NCI-H774 (cell line): ENCODE data around the gene RSPRY1.

Experiments used
- DNase-seq: peaks from one replicate; lab custom pipeline; 2025; lab: John Stamatoyannopoulos, UW

The RSPRY1 gene

DNA sequence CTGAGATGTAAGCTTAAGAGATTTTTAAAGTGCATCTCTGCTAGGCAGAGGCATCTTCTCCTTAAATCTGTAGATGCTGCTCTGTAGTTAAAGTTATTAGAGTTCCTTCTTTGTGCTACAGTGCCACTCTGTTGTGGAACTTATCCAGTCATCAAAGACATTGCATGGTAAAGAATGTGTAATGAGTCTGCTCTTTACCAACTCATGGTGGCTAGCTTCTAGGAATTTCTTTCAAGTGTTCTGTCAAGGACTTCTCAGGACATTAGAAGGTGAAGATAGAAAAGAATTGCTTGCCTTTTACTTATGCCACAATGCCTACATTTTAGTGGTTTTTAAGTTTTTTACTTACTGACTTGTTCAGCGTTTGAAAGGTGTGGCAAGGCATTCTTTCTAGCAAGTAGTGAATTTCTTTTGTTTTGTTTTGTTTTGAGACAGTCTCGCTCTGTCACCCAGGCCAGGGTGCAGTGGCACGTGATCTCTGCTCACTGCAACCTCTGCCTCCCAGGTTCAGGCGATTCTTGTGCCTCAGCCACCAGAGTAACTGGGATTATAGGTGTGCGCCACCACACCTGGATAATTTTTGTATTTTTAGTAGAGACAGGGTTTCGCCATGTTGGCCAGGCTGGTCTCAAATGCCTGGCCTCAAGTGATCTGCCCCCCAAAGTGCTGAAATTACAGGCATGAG is 38.7 kb downstream of the RSPRY1 start:
- no peak for DNase-seq

DNA sequence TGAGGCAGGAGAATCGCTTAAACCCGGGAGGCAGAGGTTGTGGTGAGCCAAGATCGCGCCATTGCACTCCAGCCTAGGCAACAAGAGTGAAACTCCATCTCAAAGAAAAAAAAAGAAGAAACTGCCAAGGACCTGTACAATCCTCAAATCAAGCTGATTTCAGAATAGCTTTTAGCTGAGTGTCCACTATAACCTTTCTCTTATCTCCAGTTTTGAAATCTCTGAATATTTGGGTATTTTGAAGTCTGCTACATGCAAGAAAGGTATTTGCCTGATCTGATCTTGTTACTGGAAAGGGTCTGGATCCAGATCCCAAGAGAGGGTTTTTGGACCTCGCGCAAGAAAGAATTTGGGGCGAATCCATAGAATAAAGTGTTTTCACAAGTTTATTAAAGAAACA is 39.8 kb downstream of the RSPRY1 start:
- DNase-seq: no peak

DNA sequence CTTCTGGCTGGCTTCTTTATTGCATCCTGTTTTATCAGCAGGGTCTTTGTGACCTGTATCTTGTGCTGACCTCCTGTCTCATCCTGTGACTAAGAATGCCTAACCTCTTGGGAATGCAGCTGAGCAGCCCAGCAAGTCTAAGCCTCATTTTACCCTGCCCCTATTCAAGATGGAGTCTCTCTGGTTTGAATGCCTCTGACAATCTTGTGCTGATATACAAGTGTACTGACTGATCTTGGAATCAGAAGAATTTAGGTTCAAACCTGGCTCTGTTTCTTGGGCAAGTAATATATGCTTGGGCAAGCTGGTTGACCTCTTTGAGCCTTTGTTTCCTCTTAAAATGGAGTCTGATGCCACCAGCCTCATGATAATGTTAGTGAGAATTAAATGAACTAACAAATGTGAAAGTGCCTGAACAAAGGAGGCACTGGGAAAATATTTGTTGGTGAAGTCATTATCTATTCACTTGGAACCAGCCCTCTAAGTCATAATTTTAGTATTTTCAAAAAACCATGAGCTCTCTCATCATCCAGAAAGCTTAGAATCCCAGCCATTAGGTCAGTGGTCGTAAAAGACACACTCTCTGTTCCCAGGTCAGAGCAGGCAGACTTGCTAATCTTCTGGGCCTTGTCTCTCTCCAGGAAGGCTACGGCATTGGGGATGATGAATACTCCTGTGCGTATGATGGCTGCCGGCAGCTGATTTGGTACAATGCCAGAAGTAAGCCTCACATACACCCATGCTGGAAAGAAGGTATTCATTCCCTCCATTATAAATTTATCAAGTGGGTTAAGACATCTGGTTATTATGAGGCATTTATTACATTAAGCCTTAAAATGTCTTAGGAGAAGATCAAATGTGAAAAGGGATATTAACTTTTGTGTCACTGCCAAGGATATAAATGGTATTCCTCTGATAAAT is 40.8 kb downstream of the RSPRY1 start:
- no peak for DNase-seq

DNA sequence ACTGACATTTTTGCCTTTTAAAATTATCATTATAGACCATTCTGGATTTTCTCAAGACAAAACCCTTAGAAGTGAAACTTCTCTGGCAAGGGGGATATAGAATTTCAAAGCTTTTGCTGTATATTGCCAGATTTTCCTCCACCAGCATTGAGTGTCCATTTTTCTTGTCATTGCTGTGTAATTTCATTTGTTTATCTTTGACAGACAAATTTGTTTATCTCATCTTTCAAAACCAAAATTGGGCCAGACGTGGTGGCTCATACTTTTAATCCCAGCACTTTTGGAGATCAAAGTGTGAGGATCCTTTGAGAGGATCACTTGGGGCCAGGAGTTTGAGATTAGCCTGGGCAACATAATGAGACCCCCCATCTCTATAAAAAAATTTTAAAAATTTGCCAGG is 43.0 kb downstream of the RSPRY1 start:
- DNase-seq: no peak

DNA sequence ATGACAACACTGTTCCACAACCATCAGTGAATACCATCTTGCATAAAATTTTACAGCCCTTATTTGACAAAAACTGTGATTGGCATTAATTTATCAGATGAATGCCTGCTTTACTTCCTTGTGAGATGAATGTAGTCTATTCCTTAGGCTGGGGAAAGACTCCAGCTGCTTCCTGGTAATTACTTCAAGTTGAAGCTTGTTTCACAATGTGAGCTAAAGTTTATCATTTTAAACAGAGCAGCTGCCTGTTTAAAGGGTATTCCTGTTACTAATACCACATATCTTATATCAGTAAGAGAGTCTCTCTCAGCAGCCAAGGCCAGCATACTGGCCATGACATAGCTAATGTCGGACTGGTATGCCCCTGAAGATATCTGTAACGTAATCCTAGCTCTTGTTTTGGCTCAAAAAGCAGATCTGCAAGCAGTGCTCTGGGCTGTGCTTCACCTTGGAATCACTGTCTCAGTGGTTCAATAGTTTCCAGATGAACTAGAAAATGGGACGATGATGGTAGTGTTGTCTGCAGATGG is 45.8 kb downstream of the RSPRY1 start:
- no peak for DNase-seq

DNA sequence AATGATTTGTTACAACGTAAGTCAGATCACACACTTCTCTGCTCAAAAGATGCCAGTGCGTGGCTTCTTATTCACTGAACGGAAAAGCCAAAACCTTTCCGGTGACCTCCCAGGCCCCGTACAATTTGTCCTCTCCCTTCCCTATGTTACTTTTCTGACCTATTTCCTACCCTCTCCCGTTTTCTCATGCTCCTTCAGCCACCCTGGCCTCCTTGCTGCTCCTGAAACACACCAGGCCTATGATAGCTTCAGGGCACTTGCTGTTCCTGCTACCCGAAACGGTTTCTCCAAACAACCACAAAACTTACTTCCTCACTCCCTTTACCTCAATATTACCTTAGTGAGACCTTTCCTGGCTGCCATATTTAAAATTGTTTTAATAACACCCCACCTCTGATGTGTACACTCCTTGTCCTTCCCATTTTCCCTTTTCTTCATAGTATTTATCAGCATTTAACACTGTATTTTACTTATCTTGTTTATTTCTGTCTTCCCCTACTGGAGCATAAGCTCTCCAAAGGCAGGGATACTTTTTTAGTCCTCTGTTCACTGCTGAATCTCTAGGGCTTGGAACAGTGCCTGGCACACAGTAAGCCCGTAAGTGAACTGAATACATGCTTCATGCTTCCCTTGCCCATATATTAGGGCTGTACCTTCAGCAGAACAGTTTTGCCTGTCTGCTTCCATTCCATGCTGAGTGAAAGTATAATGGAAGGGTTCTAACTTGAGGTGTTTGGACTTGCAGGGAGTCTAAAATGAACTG is 48.0 kb downstream of the RSPRY1 start:
- DNase-seq: no peak

DNA sequence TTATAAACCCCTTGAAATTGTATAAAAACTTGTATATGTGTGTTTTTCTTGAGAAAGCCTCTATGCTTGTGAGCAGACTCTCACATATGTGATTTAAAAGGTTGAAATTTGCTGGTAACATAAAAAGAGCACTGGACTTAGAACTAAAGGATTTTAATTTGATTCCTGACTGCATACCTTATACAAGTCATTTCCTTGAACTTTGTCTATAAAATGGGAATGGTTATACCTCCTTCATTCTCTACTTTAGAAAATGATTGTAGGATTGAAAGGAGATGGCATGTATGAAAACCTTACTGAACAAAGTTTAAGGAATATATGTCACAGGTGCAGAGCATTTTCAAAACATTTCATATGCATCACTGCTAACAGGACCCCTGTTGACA is 48.6 kb downstream of the RSPRY1 start:
- DNase-seq: no peak

DNA sequence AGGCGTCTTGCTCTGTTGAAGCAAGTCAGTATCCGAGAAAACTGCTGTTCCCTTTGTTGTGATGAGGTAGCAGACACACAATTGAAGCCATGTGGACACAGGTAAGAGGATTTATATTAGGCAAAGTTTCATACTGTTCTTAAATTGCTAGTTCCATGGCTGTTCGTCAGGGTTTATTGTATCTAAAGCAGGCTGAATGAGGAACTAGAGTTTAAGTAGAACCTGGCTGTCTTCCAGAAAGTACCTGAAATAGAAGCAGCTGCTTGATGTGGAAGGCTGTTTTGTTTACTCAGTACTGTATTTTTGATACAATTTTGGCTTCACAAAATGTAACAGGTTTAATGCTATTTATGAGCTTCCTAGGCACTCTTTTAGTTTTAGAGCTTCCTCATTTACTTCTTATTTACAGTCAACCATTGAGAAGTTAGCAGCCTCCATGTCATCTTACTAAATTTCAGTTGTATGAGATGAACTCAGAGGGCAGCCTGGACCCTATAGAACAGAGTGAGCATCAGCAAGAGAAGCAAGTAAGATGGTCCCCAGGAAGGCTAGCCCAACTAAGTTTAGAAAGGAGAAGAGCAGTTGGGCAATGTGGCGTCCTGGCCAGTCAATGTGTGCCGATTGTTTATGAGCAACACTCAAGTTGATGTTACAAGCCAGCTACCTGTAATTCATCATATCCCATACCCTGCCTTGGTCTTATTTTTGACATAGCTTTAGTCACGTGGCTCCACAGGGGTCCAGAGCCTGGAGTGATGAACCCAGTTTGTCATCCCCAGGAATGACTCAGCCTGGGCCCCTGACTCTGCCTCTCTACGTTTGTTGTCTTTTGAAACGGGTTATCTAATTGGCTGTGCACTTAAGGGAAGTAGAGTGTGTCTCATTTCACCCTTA is 49.2 kb downstream of the RSPRY1 start:
- DNase-seq: peak; percentile 46

DNA sequence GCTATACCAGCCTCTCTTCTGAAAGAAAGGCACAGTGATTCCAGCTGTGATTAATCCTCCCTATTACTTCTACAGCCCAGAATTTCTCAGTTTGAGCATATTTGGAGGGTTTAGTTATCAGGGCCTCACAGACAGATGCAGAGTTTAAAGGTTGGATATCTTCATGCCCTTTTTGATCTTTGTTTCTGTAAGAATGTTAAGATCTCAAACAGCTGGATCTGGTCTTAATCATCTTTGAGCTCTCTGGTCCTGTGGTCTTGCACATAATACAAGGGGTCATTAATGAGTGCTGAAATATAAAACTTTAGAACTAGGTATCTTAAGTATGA is 49.9 kb downstream of the RSPRY1 start:
- DNase-seq: no peak

DNA sequence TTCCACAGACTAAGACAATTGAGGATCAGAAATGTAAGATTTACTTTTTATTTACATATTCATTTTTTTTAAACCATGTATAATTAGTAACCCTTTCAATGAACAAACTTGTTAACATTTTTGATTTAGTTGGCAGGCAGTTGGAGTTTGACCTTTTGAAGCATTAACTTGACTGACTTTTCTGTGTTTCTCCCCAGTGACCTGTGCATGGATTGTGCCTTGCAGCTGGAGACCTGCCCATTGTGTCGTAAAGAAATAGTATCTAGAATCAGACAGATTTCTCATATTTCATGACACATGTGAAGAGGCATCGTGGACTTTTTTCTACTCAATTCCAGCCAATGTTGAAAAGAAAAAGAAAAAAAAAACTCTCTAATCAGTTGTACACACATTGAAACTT is 52.6 kb downstream of the RSPRY1 start:
- no peak for DNase-seq

DNA sequence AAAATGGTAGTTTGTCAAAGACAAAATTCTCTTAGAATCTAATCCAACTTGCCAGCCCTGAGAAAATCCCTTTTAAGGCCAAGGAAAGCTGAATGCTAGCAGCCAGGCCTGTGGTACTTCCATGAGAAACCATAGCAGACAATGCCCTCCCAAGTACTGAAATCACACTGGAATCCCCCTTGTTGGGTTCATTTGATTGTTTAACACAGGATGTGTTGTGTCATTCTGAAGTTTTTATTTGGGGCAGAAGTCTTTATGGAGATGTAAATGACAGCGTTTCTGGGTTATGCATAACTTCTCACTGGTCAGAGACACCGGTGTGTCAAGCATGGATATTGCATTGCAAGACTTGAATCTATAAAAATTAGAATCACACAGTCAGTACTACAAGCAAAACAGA is 53.0 kb downstream of the RSPRY1 start:
- no peak for DNase-seq

DNA sequence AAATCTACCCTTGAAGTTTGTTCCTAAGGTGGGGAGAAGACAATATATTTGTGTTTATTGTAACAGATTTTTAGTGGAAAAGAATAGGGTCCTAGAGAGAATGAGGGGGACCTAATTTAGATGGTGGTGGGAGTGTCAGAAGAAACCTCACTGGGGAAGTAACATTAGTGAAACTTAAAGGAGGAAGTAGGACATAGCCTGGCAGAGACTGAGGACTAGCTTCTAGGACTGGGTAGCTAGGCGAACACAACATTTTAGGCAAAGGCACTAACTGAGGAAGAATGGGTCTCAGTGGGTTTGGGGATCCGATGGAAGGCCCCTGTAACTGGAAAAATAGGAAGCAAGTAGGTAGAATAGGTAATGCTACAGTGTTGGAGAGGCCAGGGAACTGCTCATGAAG is 54.7 kb downstream of the RSPRY1 start:
- no peak for DNase-seq

DNA sequence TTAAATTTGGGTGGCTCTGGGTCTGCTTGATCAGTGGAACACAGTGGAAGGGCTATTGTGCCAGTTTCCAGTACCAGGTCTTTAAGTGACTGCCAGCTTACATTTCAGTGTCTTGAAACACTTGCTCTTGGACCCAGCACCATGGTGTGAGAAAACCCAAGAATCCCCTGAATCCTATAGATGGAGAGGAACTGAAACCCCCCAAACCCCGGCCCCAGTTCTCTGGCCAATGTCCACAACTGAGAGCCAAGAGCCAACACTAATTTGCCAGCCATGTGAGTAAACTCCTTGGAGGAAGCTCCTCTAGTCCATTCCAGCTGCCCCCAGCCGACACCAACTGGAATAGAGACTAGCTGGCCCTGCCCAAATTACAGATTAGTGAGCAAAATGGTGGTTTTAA is 56.5 kb downstream of the RSPRY1 start:
- no peak for DNase-seq

DNA sequence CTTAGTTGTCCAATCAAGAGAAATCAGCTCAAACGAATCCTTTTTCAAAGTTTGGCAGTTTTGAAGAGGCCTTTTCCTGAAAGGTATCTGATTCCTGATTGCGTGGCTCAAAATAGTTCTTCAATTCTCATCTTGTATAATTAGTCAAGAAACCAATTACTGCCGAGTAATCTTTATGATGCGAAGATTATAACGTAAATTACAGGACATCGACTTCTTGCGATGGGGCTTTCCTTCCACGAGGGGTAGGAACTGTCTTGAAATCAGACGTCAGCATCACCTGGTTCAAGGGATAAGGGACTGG is 58.3 kb downstream of the RSPRY1 start:
- DNase-seq: no peak

DNA sequence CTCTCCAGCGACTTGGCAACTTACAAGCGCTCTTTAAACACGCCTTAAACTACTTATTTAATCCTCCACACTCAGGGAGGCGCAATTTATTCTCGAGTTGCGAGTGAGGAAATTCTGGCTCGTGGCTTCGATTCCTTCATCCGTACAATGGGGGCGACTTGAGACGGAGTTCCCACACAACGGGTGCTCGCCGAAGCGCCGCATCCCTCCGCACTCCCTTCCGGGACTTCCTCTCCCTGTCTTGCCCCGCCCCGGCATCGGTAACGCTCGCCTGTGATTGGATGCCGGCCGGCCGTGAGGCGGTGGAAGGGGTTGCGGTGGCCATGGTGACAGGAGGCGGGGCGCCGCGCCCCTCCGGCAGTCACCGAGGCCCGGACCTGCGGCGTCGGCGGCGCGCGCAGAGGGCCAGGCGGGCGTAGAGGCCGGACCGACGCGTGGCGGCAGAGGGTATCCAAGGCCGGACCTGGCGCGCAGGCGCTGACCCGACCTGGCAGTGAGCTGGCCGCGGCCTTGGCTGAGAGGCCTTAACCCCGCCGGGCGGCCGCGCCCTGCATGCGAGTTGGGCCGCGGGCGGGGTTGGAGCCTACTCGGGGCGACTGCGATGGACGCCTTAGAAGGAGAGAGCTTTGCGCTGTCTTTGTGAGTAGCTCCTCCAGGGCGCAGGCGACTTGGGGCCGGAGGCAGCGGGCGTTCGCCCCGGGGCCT is 58.8 kb downstream of the RSPRY1 start, which contains the start of gene ARL2BP:
Gene ARL2BP (plus strand): TSS at position 493 of the 705 bp plus-strand sequence. CDS start 109 bp downstream, at position 602.
- peak; percentile 96 for DNase-seq

DNA sequence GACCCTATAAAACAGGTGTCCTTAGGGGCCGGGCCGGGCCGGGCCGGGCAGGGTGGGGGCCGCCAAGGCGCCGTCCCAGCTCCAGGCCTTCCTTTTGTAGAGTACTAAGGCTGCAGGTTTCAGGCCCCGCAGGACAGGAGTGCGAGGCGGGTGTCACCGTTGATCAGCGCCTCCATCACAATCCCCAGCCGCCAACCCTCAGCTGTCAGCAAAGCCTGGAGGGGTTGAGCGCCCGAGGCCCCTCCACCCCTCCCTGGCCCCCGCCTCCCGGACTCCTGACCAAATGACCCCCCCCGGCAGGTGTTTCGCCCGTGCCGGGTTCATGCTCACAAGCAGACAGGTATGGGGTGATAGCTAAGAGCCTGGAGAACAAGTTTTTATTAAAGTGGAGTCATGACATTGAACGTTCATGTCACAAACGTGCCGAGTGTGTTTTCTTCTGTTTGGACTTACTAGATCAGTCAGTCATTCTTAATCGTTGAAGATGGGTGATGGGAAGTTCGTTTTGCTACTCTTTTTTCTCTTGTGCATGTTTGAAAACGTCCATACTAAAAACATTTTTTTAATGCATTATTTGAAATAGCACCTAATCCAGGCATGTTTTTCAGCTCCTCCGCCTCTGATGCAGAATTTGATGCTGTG is 59.5 kb downstream of the RSPRY1 start:
- no peak for DNase-seq

DNA sequence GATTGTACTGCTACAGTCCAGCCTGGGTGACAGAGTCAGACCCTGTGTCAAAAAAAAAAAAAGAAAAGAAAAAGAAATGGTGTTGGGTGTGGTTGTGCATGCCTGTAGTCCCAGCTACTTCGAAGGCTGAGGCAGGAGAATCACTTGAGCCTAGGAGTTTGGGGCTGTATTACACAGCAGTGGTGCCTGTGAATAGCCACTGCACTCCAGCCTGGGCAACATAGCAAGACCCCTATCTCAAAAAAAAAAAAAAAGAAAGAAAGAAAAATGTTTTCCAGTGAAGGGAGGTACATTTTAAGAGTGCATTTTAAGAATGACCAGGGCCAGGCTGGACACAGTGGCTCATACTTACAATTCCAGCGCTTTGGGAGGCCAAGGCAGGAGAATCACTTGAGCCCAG is 65.2 kb downstream of the RSPRY1 start:
- no peak for DNase-seq

DNA sequence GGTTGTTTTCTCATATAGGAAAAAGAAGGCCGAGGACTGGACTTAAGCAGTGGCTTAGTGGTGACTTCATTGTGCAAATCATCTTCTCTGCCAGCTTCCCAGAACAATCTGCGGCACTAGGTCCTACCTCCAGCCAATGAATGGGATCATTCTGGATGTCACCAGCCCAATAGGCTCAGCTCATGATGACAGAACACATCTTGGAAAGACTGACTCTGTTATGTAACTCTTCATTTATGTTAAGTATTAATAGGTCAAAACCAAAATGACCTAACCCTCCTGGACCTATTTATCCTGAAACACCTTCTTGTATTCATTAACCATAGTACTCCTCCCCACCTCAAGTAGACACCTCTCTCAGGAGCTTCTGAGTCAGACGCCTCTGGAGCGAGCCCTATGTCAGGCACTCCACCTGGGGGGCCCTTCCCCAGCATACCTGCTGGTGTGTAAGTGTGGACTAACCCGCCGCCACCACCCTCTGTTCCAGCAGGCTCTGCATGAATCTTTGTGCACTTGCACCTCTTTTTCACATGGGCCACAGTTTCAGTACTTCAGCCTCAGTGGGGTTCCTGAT is 66.1 kb downstream of the RSPRY1 start:
- DNase-seq: no peak

DNA sequence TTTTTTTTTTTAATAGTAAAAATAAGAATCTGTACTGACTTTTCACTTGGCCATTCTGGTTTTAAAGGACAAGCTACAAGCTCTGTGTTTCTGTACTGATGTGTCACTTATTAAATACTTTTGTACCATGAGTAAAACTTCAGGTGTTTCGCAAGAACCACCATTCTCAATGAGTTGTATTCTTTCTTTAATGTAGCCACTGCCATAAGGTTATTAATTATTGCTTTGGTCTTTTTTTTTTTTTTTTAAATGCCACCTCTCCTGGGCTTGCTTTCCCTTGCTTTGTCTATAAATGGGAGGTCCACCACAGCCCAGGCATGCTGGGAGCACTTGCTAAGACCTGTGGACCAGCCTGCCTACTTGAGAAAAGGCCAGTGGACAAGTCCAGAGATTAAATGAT is 67.3 kb downstream of the RSPRY1 start:
- DNase-seq: no peak
